ENCODE results near the gene PITX1.
"Not testable (repeated sequence)": the region's sequence is repeated elsewhere in the genome, so short reads cannot be mapped to it uniquely, and the experiment has no call there.

The PITX1 gene

GRCh38 chr5:135009736-135010501 lies 24.1 kb downstream of the PITX1 start:
- no peak for DNase-seq (ENCODE audit: low read depth)

GRCh38 chr5:135008981-135009735 lies 24.9 kb downstream of the PITX1 start:
- DNase-seq (ENCODE audit: low read depth): no peak

- DNase-seq (ENCODE audit: low read depth): no peak
Measured at GRCh38 chr5:135008556-135008955, 25.5 kb downstream of the PITX1 start.

GRCh38 chr5:135007749-135008363 lies 26.2 kb downstream of the PITX1 start:
- no peak for DNase-seq (ENCODE audit: low read depth)

- no peak for DNase-seq (ENCODE audit: low read depth)
Measured at GRCh38 chr5:135007305-135007704, 26.7 kb downstream of the PITX1 start.

GRCh38 chr5:135005076-135005475 lies 29.0 kb downstream of the PITX1 start:
- no peak for DNase-seq (ENCODE audit: low read depth)

GRCh38 chr5:135004376-135004775 lies 29.7 kb downstream of the PITX1 start:
- no peak for DNase-seq (ENCODE audit: low read depth)

- not testable (repeated sequence) for DNase-seq (ENCODE audit: low read depth)
Measured at GRCh38 chr5:134998068-134998467, 36.0 kb downstream of the PITX1 start.

GRCh38 chr5:134997015-134997414 lies 37.0 kb downstream of the PITX1 start:
- no peak for DNase-seq (ENCODE audit: low read depth)

GRCh38 chr5:134995850-134996402 lies 38.1 kb downstream of the PITX1 start:
- DNase-seq (ENCODE audit: low read depth): no peak

- no peak for DNase-seq (ENCODE audit: low read depth)
Measured at GRCh38 chr5:134994560-134995156, 39.4 kb downstream of the PITX1 start.

- DNase-seq (ENCODE audit: low read depth): no peak
Measured at GRCh38 chr5:134993161-134993560, 40.9 kb downstream of the PITX1 start.

GRCh38 chr5:134992148-134992547 lies 41.9 kb downstream of the PITX1 start:
- DNase-seq (ENCODE audit: low read depth): no peak

- not testable (repeated sequence) for DNase-seq (ENCODE audit: low read depth)
Measured at GRCh38 chr5:134990183-134990582, 43.8 kb downstream of the PITX1 start.

- DNase-seq (ENCODE audit: low read depth): no peak
Measured at GRCh38 chr5:134989266-134989830, 44.7 kb downstream of the PITX1 start.

- no peak for DNase-seq (ENCODE audit: low read depth)
Measured at GRCh38 chr5:134982230-134982629, 51.8 kb downstream of the PITX1 start.

GRCh38 chr5:134979416-134979815 lies 54.6 kb downstream of the PITX1 start:
- DNase-seq (ENCODE audit: low read depth): no peak

Measured in HS-27A (cell line).